ENCODE measurements around the gene NEO1.

Gene NEO1

GRCh38 chr15:73227433-73228056 lies 175.3 kb downstream of the NEO1 start:
- DNase-seq = no peak

- DNase-seq = no peak
Observed at GRCh38 chr15:73228128-73228646, 175.9 kb downstream of the NEO1 start.

GRCh38 chr15:73231661-73232419 lies 179.6 kb downstream of the NEO1 start:
- no peak for DNase-seq

- DNase-seq = no peak
Observed at GRCh38 chr15:73232776-73233175, 180.5 kb downstream of the NEO1 start.

- DNase-seq = no peak
Observed at GRCh38 chr15:73233623-73234022, 181.4 kb downstream of the NEO1 start.

- DNase-seq = no peak
Observed at GRCh38 chr15:73237910-73238309, 185.6 kb downstream of the NEO1 start.

GRCh38 chr15:73239564-73240215 lies 187.4 kb downstream of the NEO1 start:
- DNase-seq = no peak

- DNase-seq = peak; percentile 40 to 41
Observed at GRCh38 chr15:73240866-73241499, 188.7 kb downstream of the NEO1 start.

GRCh38 chr15:73244333-73244732 lies 192.1 kb downstream of the NEO1 start:
- DNase-seq = peak in 1 of 2 experiments; percentile 2

GRCh38 chr15:73246439-73246838 lies 194.2 kb downstream of the NEO1 start:
- no peak for DNase-seq

GRCh38 chr15:73246898-73247297 lies 194.6 kb downstream of the NEO1 start:
- DNase-seq = no peak

GRCh38 chr15:73247331-73247730 lies 195.1 kb downstream of the NEO1 start:
- no peak for DNase-seq

- no peak for DNase-seq
Observed at GRCh38 chr15:73249499-73249898, 197.2 kb downstream of the NEO1 start.

GRCh38 chr15:73254598-73254997 lies 202.3 kb downstream of the NEO1 start:
- DNase-seq = no peak

- DNase-seq = no peak
Observed at GRCh38 chr15:73258271-73259108, 206.2 kb downstream of the NEO1 start.

- DNase-seq = no peak
Observed at GRCh38 chr15:73264881-73265280, 212.6 kb downstream of the NEO1 start.

GRCh38 chr15:73265536-73266153 lies 213.4 kb downstream of the NEO1 start:
- peak; percentile 31 to 40 for DNase-seq

GRCh38 chr15:73268457-73268856 lies 216.2 kb downstream of the NEO1 start:
- DNase-seq = no peak

GRCh38 chr15:73270366-73271097 lies 218.3 kb downstream of the NEO1 start:
- no peak for DNase-seq

GRCh38 chr15:73273181-73274002 lies 221.1 kb downstream of the NEO1 start:
- peak; percentile 53 to 60 for DNase-seq

Measured in AML-193 (cell line).